ENCODE data around the gene DNMBP. TPM values are rescaled to one million over a fixed set of nuclear protein-coding genes. Genes with fewer than 3 reads are reported as not detected.

DNMBP gene
- total RNA-seq, 1 donor: 62.4 TPM

- no peak for TF ChIP-seq CTCF (IDR thresholded peaks at IDR 0.05; ENCODE audit: insufficient read depth, low read length)
- no peak overlapping the region for H3K4me3 ChIP-seq (ENCODE audit: low read depth, low read length)
- DNase-seq (ENCODE audit: low read depth): no peak
These were observed 24.1 kb upstream of the DNMBP start for GRCh38 chr10:100033766-100034418.

- DNase-seq (ENCODE audit: low read depth): no peak
- no peak overlapping the region for H3K4me3 ChIP-seq (ENCODE audit: low read depth, low read length)
- no peak for TF ChIP-seq CTCF (IDR thresholded peaks at IDR 0.05; ENCODE audit: insufficient read depth, low read length)
These were observed 17.7 kb upstream of the DNMBP start for GRCh38 chr10:100027416-100027815.

GRCh38 chr10:100025576-100025975 lies 15.8 kb upstream of the DNMBP start:
- DNase-seq (ENCODE audit: low read depth): no peak
- H3K4me3 ChIP-seq (ENCODE audit: low read depth, low read length): no peak overlapping the region
- no peak for TF ChIP-seq CTCF (IDR thresholded peaks at IDR 0.05; ENCODE audit: insufficient read depth, low read length)

- H3K4me3 ChIP-seq (ENCODE audit: low read depth, low read length): no peak overlapping the region
- no peak for TF ChIP-seq CTCF (IDR thresholded peaks at IDR 0.05; ENCODE audit: insufficient read depth, low read length)
- DNase-seq (ENCODE audit: low read depth): no peak
These were observed 15.0 kb upstream of the DNMBP start for GRCh38 chr10:100024748-100025147.

- no peak overlapping the region for H3K4me3 ChIP-seq (ENCODE audit: low read depth, low read length)
- TF ChIP-seq CTCF (IDR thresholded peaks at IDR 0.05; ENCODE audit: insufficient read depth, low read length): no peak
- DNase-seq (ENCODE audit: low read depth): no peak
These were observed 12.7 kb upstream of the DNMBP start for GRCh38 chr10:100022403-100022802.

GRCh38 chr10:100021322-100021721 lies 11.6 kb upstream of the DNMBP start:
- no peak overlapping the region for H3K4me3 ChIP-seq (ENCODE audit: low read depth, low read length)
- TF ChIP-seq CTCF (IDR thresholded peaks at IDR 0.05; ENCODE audit: insufficient read depth, low read length): no peak
- no peak for DNase-seq (ENCODE audit: low read depth)

- H3K4me3 ChIP-seq (ENCODE audit: low read depth, low read length): no peak overlapping the region
- no peak for DNase-seq (ENCODE audit: low read depth)
- no peak for TF ChIP-seq CTCF (IDR thresholded peaks at IDR 0.05; ENCODE audit: insufficient read depth, low read length)
These were observed 11.1 kb upstream of the DNMBP start for GRCh38 chr10:100020886-100021253.
